ENCODE measurements around the gene LIN7A.

Gene LIN7A

GRCh38 chr12:80745851-80746505 is 191.8 kb downstream of the LIN7A start:
- DNase-seq, result no peak
